Heart left ventricle (tissue), 16 donors: ENCODE measurements around the gene PI4KA. TPM values are rescaled to one million over a fixed set of nuclear protein-coding genes. Genes with fewer than 3 reads are reported as not detected.

Experiments
- ATAC-seq, 4 donors: fragments of 200-7000 bp; cut with Tn5 transposase; one replicate each; pipeline ENCODE4 v1.9.1; 2020 to 2022; ENCODE audit warnings: moderate library complexity in 4 of 4, mild to moderate bottlenecking in 3 of 4, moderate number of reproducible peaks in 1 of 4
- DNase-seq, 5 donors: peaks; one replicate each; pipeline ENCODE4 v3.0.0-alpha.2; 2020
- H3K27ac ChIP-seq, 12 donors: fragments of 200-600 bp; sonication (generic) in 4 of 12; one replicate each; pipeline versions ENCODE4 v1.5.0 to v1.8.0; 2016 to 2022; ENCODE audit warnings: mild to moderate bottlenecking in 2 of 12
- H3K27me3 ChIP-seq, 9 donors: fragments of 200-600 bp; sonication (generic) in 2 of 9; one replicate each; pipeline versions ENCODE4 v1.5.1 to v1.8.0; 2016 to 2022; ENCODE audit warnings: mild to moderate bottlenecking in 3 of 9
- H3K36me3 ChIP-seq, 9 donors: fragments of 200-600 bp; sonication (generic) in 2 of 9; one replicate each; pipeline versions ENCODE4 v1.5.0 to v1.8.0; 2018 to 2022; ENCODE audit warnings: mild to moderate bottlenecking in 2 of 9
- H3K4me1 ChIP-seq, 12 donors: fragments of 200-600 bp; sonication (generic) in 4 of 12; one replicate each; pipeline versions ENCODE4 v1.5.0 to v1.8.0; 2016 to 2022; ENCODE audit warnings: mild to moderate bottlenecking in 3 of 12
- H3K4me3 ChIP-seq, 12 donors: fragments of 200-600 bp; sonication (generic) in 4 of 12; one replicate each; pipeline versions ENCODE4 v1.5.0 to v1.8.0; 2017 to 2022; ENCODE audit warnings: mild to moderate bottlenecking in 9 of 12, moderate library complexity in 4 of 12
- H3K9me3 ChIP-seq, 12 donors: fragments of 200-600 bp; sonication (generic) in 4 of 12; one replicate each; pipeline versions ENCODE4 v1.5.0 to v1.8.0; 2016 to 2022; ENCODE audit warnings: mild to moderate bottlenecking in 1 of 12
- CTCF ChIP-seq, 12 donors: fragments of 200-600 bp; sonication (generic) in 4 of 12; IDR thresholded peaks; one replicate each; pipeline versions ENCODE4 v1.5.0 to v1.8.0; 2018 to 2022; ENCODE audit warnings: antibody characterized with exemption in 12 of 12, mild to moderate bottlenecking in 5 of 12
- POLR2A ChIP-seq, 2 donors: fragments of 450-650 bp; IDR thresholded peaks; one replicate each; pipeline ENCODE4 v1.6.1; 2017; ENCODE audit warnings: antibody characterized with exemption in 2 of 2, mild to moderate bottlenecking in 2 of 2, moderate library complexity in 2 of 2
- WGBS, 4 donors: extraction: QIAGEN DNeasy Blood & Tissue Kit in 2 of 4; methylation state at CpG; one replicate each; pipeline versions ENCODE4 v1.1.5 to v1.1.7; 2013 to 2018; 5-methylcytosine and 5-hydroxymethylcytosine counted together
- intact Hi-C, 10 donors: fragments of 100-400 bp; cut with DNase I; formaldehyde crosslinking; loops; one replicate each; pipeline versions ENCODE4 v1.11.1 to v1.14.2; 2022
- polyA plus RNA-seq, 2 donors: library from polyadenylated mRNA; stranded (reverse); fragments of 200-250 nt; gene quantifications; one replicate each; pipeline ENCODE4 v1.2.3, GENCODE V29; 2013
- total RNA-seq, 9 donors: library from RNA; depleted of rRNA in 2 of 9; stranded (reverse); fragments of >200 nt in 2 of 9; fragmentation: NEBNext Ultra II Directional in 3 of 9; extraction: Animal tissue kit (Norgen Biotek cat#: 25700) in 3 of 9; gene quantifications; one replicate each; pipeline versions ENCODE4 v1.1.0 to v1.2.4, GENCODE V29; 2016 to 2023
- donor health status: ischemic (EF 13 %, LVEDD 7.1; RV severe dilation, severe dysfunction).
- donor health status: healthy with polysubstance abuse.
- donor health status: DM: no; HTN: yes; CAD: no.
- donor health status: DM: no; HTN: no; CAD: no.
- donor health status: ischemic (EF 25% LVEDD 6.9; RV normal size, moderate dysfunction).
- donor health status: ischemic (EF 25% LVEDD 5.7; RV mildly dilated, moderate dysfunction).
- donor health status: healthy.
- donor health status: DM: yes; HTN: yes; CAD: no.
- donor health status: ischemic (EF 35%, LVEDD 5.7; RV mildly dilated, moderate dysfunction).
- donor health status: nonischemic (EF 11% LVEDD 7.7; RV severe dilation, severe dysfunction).
- donor health status: DM: yes; HTN: yes; CAD: no.
- donor health status: PGD.
- donor health status: ischemic (EF 29% LVEDD 5.4; RV normal size, mild dysfunction).
- donor health status: nonischemic (EF 23%, LVEDD 6.1; RV moderate dilation, normal function).

Gene PI4KA
- total and polyA plus RNA-seq, 11 donors = 20.6 to 66.4 (median 46.9) TPM

GRCh38 chr22:20747223-20747622 lies 111.4 kb downstream of the PI4KA start:
- H3K9me3 ChIP-seq = no peaks in the 10 kb centered on the region
- intact Hi-C loops = no loop called here
- no peak for ATAC-seq
- DNase-seq = peak in 1 of 5 donors; percentile 20
- H3K4me3 ChIP-seq = no peak overlapping the region
- TF ChIP-seq CTCF (IDR thresholded peaks at IDR 0.05) (no peak), POLR2A (IDR thresholded peaks at IDR 0.05) (no peak)
- peaks cover 0 to 27% (median 9%) of the 10 kb centered on the region in 12 donors for H3K4me1 ChIP-seq
- no peaks in the 10 kb centered on the region for H3K27me3 ChIP-seq
- 96% methylated on average over 10 of the region's 10 CpGs for WGBS, 4 donors
- no peak overlapping the region for H3K27ac ChIP-seq
- peaks cover 0 to 97% (median 89%) of the 10 kb centered on the region in 9 donors for H3K36me3 ChIP-seq

- Histone ChIP-seq H3K27me3 (no peaks in the 10 kb centered on the region), H3K4me1 (peaks cover 0 to 27% (median 9%) of the 10 kb centered on the region in 12 donors), H3K9me3 (no peaks in the 10 kb centered on the region), H3K4me3 (no peak overlapping the region), H3K27ac (no peak overlapping the region), H3K36me3 (peaks cover 0 to 97% (median 89%) of the 10 kb centered on the region in 9 donors)
- TF ChIP-seq POLR2A (IDR thresholded peaks at IDR 0.05) (no peak), CTCF (IDR thresholded peaks at IDR 0.05) (no peak)
- WGBS, 4 donors = 86 to 92% (median 90%) methylated on average over 9 of the region's 9 CpGs
- ATAC-seq = no peak
- intact Hi-C loops = no loop called here
- no peak for DNase-seq
These were observed 112.0 kb downstream of the PI4KA start for GRCh38 chr22:20746431-20747189.

GRCh38 chr22:20745119-20745518 lies 113.5 kb downstream of the PI4KA start:
- peaks cover 0 to 96% (median 91%) of the 10 kb centered on the region in 9 donors for H3K36me3 ChIP-seq
- intact Hi-C loops = no loop called here
- WGBS, 4 donors = 82 to 90% (median 89%) methylated on average over 3 of the region's 3 CpGs
- TF ChIP-seq CTCF (IDR thresholded peaks at IDR 0.05) = no peak
- TF ChIP-seq POLR2A (IDR thresholded peaks at IDR 0.05) = no peak
- H3K4me1 ChIP-seq = peaks cover 0 to 13% (median 0%) of the 10 kb centered on the region in 12 donors
- peaks cover 0 to 9% (median 0%) of the 10 kb centered on the region in 12 donors for H3K9me3 ChIP-seq
- no peak overlapping the region for H3K27ac ChIP-seq
- DNase-seq (no peak), ATAC-seq (no peak)
- no peaks in the 10 kb centered on the region for H3K27me3 ChIP-seq
- no peak overlapping the region for H3K4me3 ChIP-seq

- Histone ChIP-seq H3K27me3 (no peaks in the 10 kb centered on the region), H3K36me3 (peaks cover 0 to 97% (median 84%) of the 10 kb centered on the region in 9 donors), H3K4me3 (no peak overlapping the region), H3K4me1 (peaks cover 0 to 11% (median 0%) of the 10 kb centered on the region in 12 donors), H3K9me3 (peaks cover 0 to 10% (median 0%) of the 10 kb centered on the region in 12 donors), H3K27ac (no peak overlapping the region)
- intact Hi-C loops = loop anchor here in 1 of 10 donors (5.0 kb wide), 1 partner anchor 137 kb away; no protein-coding TSS in a partner anchor
- WGBS, 4 donors = 90 to 96% (median 95%) methylated on average over 15 of the region's 15 CpGs
- TF ChIP-seq POLR2A (IDR thresholded peaks at IDR 0.05) = no peak
- TF ChIP-seq CTCF (IDR thresholded peaks at IDR 0.05) = no peak
- DNase-seq (peak in 1 of 5 donors; percentile 36), ATAC-seq (no peak)
These were observed 114.2 kb downstream of the PI4KA start for GRCh38 chr22:20744456-20744855.
